B cell (primary cell): Measurements from ENCODE around the gene GSG1L. TPM values are rescaled to one million over a fixed set of nuclear protein-coding genes. Genes with fewer than 3 reads are reported as not detected.

Experiments
- ATAC-seq: fragments of 200-7000 bp; cut with Tn5 transposase; one replicate; pipeline ENCODE4 v1.10.0; 2021; ENCODE audit warnings: low read depth, mild to moderate bottlenecking, moderate number of reproducible peaks, moderate library complexity
- CTCF ChIA-PET: fragments of 350-600 bp; sonication (Branson Sonifier 250); formaldehyde crosslinking; loops from one replicate; lab custom pipeline; 2021; ENCODE audit warnings: antibody characterized with exemption, inconsistent platforms; lab: Charles Lee
- POLR2A ChIA-PET: fragments of 350-600 bp; sonication (Branson Sonifier 250); formaldehyde crosslinking; loops from one replicate; lab custom pipeline; 2021; ENCODE audit warnings: antibody characterized with exemption; lab: Charles Lee
- DNase-seq: peaks from one replicate; pipeline ENCODE4 v3.0.0; 2013
- H2AFZ ChIP-seq: 2 replicates; pipeline ENCODE4 v1.6.1; 2012; ENCODE audit warnings: mild to moderate bottlenecking, low read depth, low read length; ENCODE audit not compliant: insufficient read depth, poor library complexity, severe bottlenecking
- H3K27ac ChIP-seq, 2 donors: 1 replicate in 1 of 2; 2 replicates in 1 of 2; pipeline ENCODE4 v1.5.1; 2012 to 2013; ENCODE audit warnings: low read length in 2 of 2, mild to moderate bottlenecking in 2 of 2, moderate library complexity in 1 of 2
- H3K27me3 ChIP-seq, 4 experiments: fragments of 200-600 bp in 1 of 4; sonication (generic) in 1 of 4; replicated peaks in 1 of 4; 1 replicate in 2 of 4; 2 replicates in 2 of 4; pipeline versions ENCODE4 v1.6.1 to v1.7.0; 2013 to 2016; ENCODE audit warnings: low read length in 3 of 4, mild to moderate bottlenecking in 2 of 4, mixed read lengths in 1 of 4, moderate library complexity in 1 of 4; ENCODE audit not compliant: insufficient read depth in 4 of 4, control insufficient read depth in 3 of 4; ENCODE audit errors: control extremely low read depth in 1 of 4
- H3K36me3 ChIP-seq, 2 experiments: replicated peaks in 1 of 2; 1 replicate in 1 of 2; 2 replicates in 1 of 2; pipeline versions ENCODE4 v1.6.1 to v1.7.1; 2013; ENCODE audit warnings: low read length in 1 of 2; ENCODE audit not compliant: insufficient read depth in 2 of 2, control insufficient read depth in 1 of 2; ENCODE audit errors: control extremely low read depth in 1 of 2, extremely low read depth in 1 of 2
- H3K4me1 ChIP-seq, 2 donors: fragments of 200-600 bp in 1 of 2; sonication (generic) in 1 of 2; 1 replicate in 1 of 2; 2 replicates in 1 of 2; pipeline versions ENCODE4 v1.5.1 to v1.6.1; 2013 to 2017; ENCODE audit warnings: low read length in 2 of 2; ENCODE audit not compliant: control insufficient read depth in 2 of 2, insufficient read depth in 2 of 2
- H3K4me2 ChIP-seq: replicated peaks from 2 replicates; pipeline ENCODE3; 2012; ENCODE audit warnings: mild to moderate bottlenecking, low read depth, low read length; ENCODE audit not compliant: poor library complexity, severe bottlenecking
- H3K4me3 ChIP-seq, 5 experiments: fragments of 200-600 bp in 1 of 5; sonication (generic) in 1 of 5; 1 replicate in 3 of 5; 2 replicates in 2 of 5; pipeline versions ENCODE4 v1.5.1 to v1.7.0; 2011 to 2016; ENCODE audit warnings: low read length in 4 of 5, mild to moderate bottlenecking in 4 of 5, low read depth in 2 of 5, control low read depth in 1 of 5, moderate library complexity in 1 of 5; ENCODE audit not compliant: insufficient read depth in 1 of 5; ENCODE audit errors: control extremely low read depth in 1 of 5, extremely low read depth in 1 of 5
- H3K79me2 ChIP-seq: fragments of 200-600 bp; sonication (generic); one replicate; pipeline ENCODE4 v1.6.0; 2016; ENCODE audit warnings: low read length; ENCODE audit not compliant: control insufficient read depth, insufficient read depth
- H3K9ac ChIP-seq: fragments of 200-600 bp; sonication (generic); 2 replicates; pipeline ENCODE4 v1.6.1; 2017; ENCODE audit warnings: mild to moderate bottlenecking, low read length, moderate library complexity
- H3K9me3 ChIP-seq, 3 donors: one replicate each; pipeline versions ENCODE4 v1.6.1 to v1.7.1; 2013; ENCODE audit warnings: low read length in 2 of 3; ENCODE audit not compliant: control insufficient read depth in 2 of 3, insufficient read depth in 1 of 3; ENCODE audit errors: control extremely low read depth in 1 of 3
- H4K20me1 ChIP-seq: 2 replicates; pipeline ENCODE4 v1.6.0; 2012; ENCODE audit warnings: mild to moderate bottlenecking, low read length; ENCODE audit not compliant: insufficient read depth, control insufficient read depth, poor library complexity, severe bottlenecking
- H3K27ac Mint-ChIP-seq: one replicate; pipeline ENCODE4 v1.8.0; 2021; ENCODE audit warnings: mixed read lengths
- H3K27me3 Mint-ChIP-seq: one replicate; pipeline ENCODE4 v1.8.0; 2021; ENCODE audit warnings: mixed read lengths
- H3K4me1 Mint-ChIP-seq: one replicate; pipeline ENCODE4 v1.8.0; 2021; ENCODE audit warnings: mixed read lengths
- H3K4me3 Mint-ChIP-seq: one replicate; pipeline ENCODE4 v1.8.0; 2021; ENCODE audit warnings: mixed read lengths
- H3K9me3 Mint-ChIP-seq: one replicate; pipeline ENCODE4 v1.8.0; 2022; ENCODE audit warnings: mixed read lengths; ENCODE audit not compliant: insufficient read depth
- CTCF ChIP-seq: fragments of 200-600 bp; IDR thresholded peaks from one replicate; pipeline ENCODE4 v1.8.0; 2022; ENCODE audit warnings: antibody characterized with exemption, mild to moderate bottlenecking
- EZH2 ChIP-seq: IDR thresholded peaks from 2 replicates; pipeline ENCODE4 v1.6.1; 2012; ENCODE audit warnings: borderline replicate concordance, low read depth, mild to moderate bottlenecking, moderate library complexity, low read length; ENCODE audit not compliant: insufficient read depth, poor library complexity, severe bottlenecking
- WGBS: methylation state at CpG from one replicate; pipeline ENCODE4 v1.1.5; 2013; ENCODE audit warnings: missing lambda C conversion rate; ENCODE audit not compliant: insufficient coverage; 5-methylcytosine and 5-hydroxymethylcytosine counted together
- intact Hi-C: fragments of 100-400 bp; cut with micrococcal nuclease; formaldehyde crosslinking; loops from one replicate; pipeline ENCODE4 v1.10.0; 2022
- polyA plus RNA-seq: library from polyadenylated mRNA; depleted of rRNA; stranded (reverse); fragments of >200 nt; gene quantifications from 2 replicates; pipeline ENCODE4 v1.2.3, GENCODE V29; 2012
- total RNA-seq, 2 donors: library from RNA; stranded (reverse); fragments of 120-200 nt in 1 of 2; gene quantifications; 1 replicate in 1 of 2; 2 replicates in 1 of 2; pipeline versions ENCODE4 v1.2.3 to v1.2.4, GENCODE V29; 2013 to 2022

The GSG1L gene
- total and polyA plus RNA-seq, 2 donors (not counting 1 experiment from before 2014, with no cell fraction given) = 0.01 TPM; not detected in 1

- no peak overlapping the region for H3K27ac Mint-ChIP-seq
- H3K4me3 ChIP-seq = no peak overlapping the region
Measured at GRCh38 chr16:28001184-28001583, 62.3 kb downstream of the GSG1L start.

More at GRCh38 chr16:28001184-28001583, 62.3 kb downstream of the GSG1L start:
- H3K79me2 ChIP-seq = no peaks in the 10 kb centered on the region
- TF ChIP-seq CTCF (no peak), EZH2 (no peak)
- H3K9ac ChIP-seq = no peak overlapping the region
- H3K36me3 ChIP-seq = no peaks in the 10 kb centered on the region
- WGBS = 91% methylated on average over 5 of the region's 9 CpGs
- intact Hi-C loops = no loop called here
- H2AFZ ChIP-seq = no peak overlapping the region
- no peaks in the 10 kb centered on the region for H3K27me3 ChIP-seq
- ATAC-seq (no peak), DNase-seq (no peak)
- H3K4me3 Mint-ChIP-seq = no peak overlapping the region
- H4K20me1 ChIP-seq = no peaks in the 10 kb centered on the region
- H3K4me2 ChIP-seq = no peak overlapping the region
- ChIA-PET POLR2A (no interaction called here), CTCF (no interaction called here)
- no peaks in the 10 kb centered on the region for H3K4me1 Mint-ChIP-seq
- H3K27ac ChIP-seq = no peak overlapping the region
- H3K27me3 Mint-ChIP-seq = peaks cover 7% of the 10 kb centered on the region
- no peaks in the 10 kb centered on the region for H3K4me1 ChIP-seq
- no peaks in the 10 kb centered on the region for H3K9me3 Mint-ChIP-seq
- peaks cover 0 to 4% (median 0%) of the 10 kb centered on the region in 3 donors for H3K9me3 ChIP-seq
